ENCODE measurements around the gene PUM2. TPM values are rescaled to one million over a fixed set of nuclear protein-coding genes. Genes with fewer than 3 reads are reported as not detected.
A peak's percentile ranks its signal among the peaks of the same experiment; 100 is the strongest.

PUM2 gene
- total RNA-seq, 1 donor from 2014 or later, result 122 TPM

- H3K27ac Mint-ChIP-seq, result no peak overlapping the region
- no peaks in the 10 kb centered on the region for H3K9me3 Mint-ChIP-seq
- no peak for TF ChIP-seq CTCF (IDR thresholded peaks at IDR 0.05; ENCODE audit: unreplicated experiment)
- H3K27me3 Mint-ChIP-seq (ENCODE audit: low read depth), result no peaks in the 10 kb centered on the region
- DNase-seq (ENCODE audit: low spot score in 2 of 2, unreplicated experiment in 2 of 2), result no peak
- H3K4me1 Mint-ChIP-seq, result peaks cover 5% of the 10 kb centered on the region
- no peak overlapping the region for H3K4me3 Mint-ChIP-seq
- H3K36me3 Mint-ChIP-seq, result peaks cover 21% of the 10 kb centered on the region
Observed at GRCh38 chr2:20294231-20294630, 56.4 kb downstream of the PUM2 start.

GRCh38 chr2:20292984-20293383 is 57.7 kb downstream of the PUM2 start:
- Mint-ChIP-seq H3K36me3 (peaks cover 22% of the 10 kb centered on the region), H3K27me3 (ENCODE audit: low read depth) (no peaks in the 10 kb centered on the region), H3K4me3 (no peak overlapping the region), H3K4me1 (peaks cover 5% of the 10 kb centered on the region), H3K9me3 (no peaks in the 10 kb centered on the region), H3K27ac (no peak overlapping the region)
- DNase-seq (ENCODE audit: low spot score in 2 of 2, unreplicated experiment in 2 of 2), result no peak
- no peak for TF ChIP-seq CTCF (IDR thresholded peaks at IDR 0.05; ENCODE audit: unreplicated experiment)

- Mint-ChIP-seq H3K4me3 (no peak overlapping the region), H3K36me3 (peaks cover 17% of the 10 kb centered on the region), H3K27me3 (ENCODE audit: low read depth) (no peaks in the 10 kb centered on the region), H3K9me3 (no peaks in the 10 kb centered on the region), H3K27ac (peak overlapping the region; percentile 48), H3K4me1 (peaks cover 5% of the 10 kb centered on the region)
- no peak for DNase-seq (ENCODE audit: low spot score in 2 of 2, unreplicated experiment in 2 of 2)
- no peak for TF ChIP-seq CTCF (IDR thresholded peaks at IDR 0.05; ENCODE audit: unreplicated experiment)
Observed at GRCh38 chr2:20291846-20292408, 58.7 kb downstream of the PUM2 start.

- DNase-seq (ENCODE audit: low spot score in 2 of 2, unreplicated experiment in 2 of 2), result peak in 1 of 2 experiments; percentile 42
- no peak overlapping the region for H3K4me3 Mint-ChIP-seq
- peak overlapping the region; percentile 48 for H3K27ac Mint-ChIP-seq
- TF ChIP-seq CTCF (IDR thresholded peaks at IDR 0.05; ENCODE audit: unreplicated experiment), result peak; percentile 44
- H3K36me3 Mint-ChIP-seq, result peaks cover 12% of the 10 kb centered on the region
- no peaks in the 10 kb centered on the region for H3K27me3 Mint-ChIP-seq (ENCODE audit: low read depth)
- peaks cover 5% of the 10 kb centered on the region for H3K4me1 Mint-ChIP-seq
- no peaks in the 10 kb centered on the region for H3K9me3 Mint-ChIP-seq
Observed at GRCh38 chr2:20291106-20291564, 59.5 kb downstream of the PUM2 start.

DNA sequence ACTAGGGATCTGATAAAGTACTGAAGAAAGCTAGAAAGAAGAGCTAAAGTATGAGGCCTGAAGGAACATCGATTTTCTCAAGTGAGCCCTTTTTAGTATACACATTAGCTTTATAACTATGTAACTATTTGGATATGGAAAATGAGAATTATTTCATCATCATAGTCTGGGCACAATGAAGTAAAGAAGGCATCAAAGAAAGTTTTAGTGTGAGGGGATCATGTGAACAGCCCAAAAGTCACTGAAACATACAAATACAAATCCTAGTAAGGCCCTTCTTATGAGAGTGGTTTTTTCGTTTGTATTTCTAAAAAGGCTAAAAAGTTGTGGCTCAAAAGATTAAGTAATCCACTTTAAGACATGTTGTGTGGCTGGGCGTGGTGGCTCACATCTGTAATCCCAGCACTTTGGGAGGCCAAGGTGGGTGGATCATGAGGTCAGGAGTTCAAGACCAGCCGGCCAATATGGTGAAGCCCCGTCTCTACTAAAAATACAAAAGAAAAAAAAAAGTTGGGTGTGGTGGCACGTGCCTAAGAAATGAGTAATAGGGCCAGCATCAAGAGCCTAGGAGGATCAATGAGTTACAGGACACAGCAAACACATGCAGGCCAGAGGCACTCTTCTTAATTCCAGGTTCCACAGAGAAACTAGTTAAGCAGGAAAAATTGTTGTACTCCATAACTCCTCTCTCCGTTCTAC is 61.9 kb downstream of the PUM2 start:
- TF ChIP-seq CTCF (IDR thresholded peaks at IDR 0.05; ENCODE audit: unreplicated experiment), result no peak
- H3K4me3 Mint-ChIP-seq, result no peak overlapping the region
- no peak for DNase-seq (ENCODE audit: low spot score in 2 of 2, unreplicated experiment in 2 of 2)
- peaks cover 5% of the 10 kb centered on the region for H3K4me1 Mint-ChIP-seq
- H3K27me3 Mint-ChIP-seq (ENCODE audit: low read depth), result no peaks in the 10 kb centered on the region
- peaks cover 5% of the 10 kb centered on the region for H3K36me3 Mint-ChIP-seq
- H3K9me3 Mint-ChIP-seq, result no peaks in the 10 kb centered on the region
- H3K27ac Mint-ChIP-seq, result no peak overlapping the region
